Stimulated activated naive B cell treated with anti-CD40 and anti-IgM and Interleukin-4, amounts not matched to agents 10 μg/mL and 1 μg/mL and 100 μg/mL, for 72 hours (primary cell): Measurements from ENCODE around the gene EPHA4.
"Not testable (repeated sequence)": the region's sequence is repeated elsewhere in the genome, so short reads cannot be mapped to it uniquely, and the experiment has no call there.

Source experiments
- ATAC-seq, 2 donors: fragments of 150-1000 bp; cut with Tn5 transposase; replicated peaks; 2 replicates each; pipeline ENCODE4 v1.10.0; 2021; ENCODE audit warnings: moderate library complexity in 1 of 2
- DNase-seq: peaks from one replicate; pipeline ENCODE4 v3.0.0; 2021
- H3K27ac Mint-ChIP-seq: one replicate; pipeline ENCODE4 v1.8.0; 2022; ENCODE audit warnings: mild to moderate bottlenecking, mixed read lengths
- H3K27me3 Mint-ChIP-seq, 2 donors: one replicate each; pipeline ENCODE4 v1.8.0; 2022; ENCODE audit warnings: mixed read lengths in 2 of 2
- H3K36me3 Mint-ChIP-seq, 2 donors: one replicate each; pipeline ENCODE4 v1.8.0; 2022; ENCODE audit warnings: mixed read lengths in 2 of 2, mild to moderate bottlenecking in 1 of 2
- H3K4me1 Mint-ChIP-seq, 2 donors: one replicate each; pipeline ENCODE4 v1.8.0; 2022; ENCODE audit warnings: mixed read lengths in 2 of 2, mild to moderate bottlenecking in 1 of 2
- H3K4me3 Mint-ChIP-seq, 2 donors: one replicate each; pipeline ENCODE4 v1.8.0; 2022; ENCODE audit warnings: mild to moderate bottlenecking in 2 of 2, mixed read lengths in 2 of 2, moderate library complexity in 1 of 2
- H3K9me3 Mint-ChIP-seq, 2 donors: one replicate each; pipeline ENCODE4 v1.8.0; 2022; ENCODE audit warnings: mixed read lengths in 2 of 2, mild to moderate bottlenecking in 1 of 2

Gene EPHA4

DNA sequence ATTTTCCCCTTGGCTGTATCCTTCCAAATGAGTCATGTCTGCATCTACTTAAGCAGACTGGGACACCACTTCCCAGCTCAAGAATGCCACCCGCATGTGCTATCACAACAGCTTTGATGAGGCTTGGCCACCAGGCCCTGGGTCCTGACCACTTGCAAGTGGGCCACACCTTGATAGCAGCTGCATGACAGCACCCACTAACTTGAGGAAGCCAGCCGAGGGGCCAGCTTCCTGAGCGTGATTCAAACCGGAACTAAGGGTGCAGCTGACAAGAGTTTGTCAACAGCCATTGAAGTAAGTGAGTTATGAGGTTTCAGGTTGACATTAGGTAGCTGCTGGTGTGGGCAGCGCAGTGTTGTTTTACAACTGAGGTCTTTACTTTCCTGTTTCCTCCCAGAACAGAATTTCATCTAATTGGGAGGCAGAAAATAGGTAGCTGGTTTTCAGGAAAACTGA lies 54.4 kb downstream of the EPHA4 start:
- Mint-ChIP-seq H3K27me3 (no peaks in the 10 kb centered on the region), H3K36me3 (no peaks in the 10 kb centered on the region), H3K9me3 (peaks cover 3 to 4% of the 10 kb centered on the region in 2 donors), H3K4me3 (no peak overlapping the region), H3K4me1 (peaks cover 5 to 14% of the 10 kb centered on the region in 2 donors), H3K27ac (no peak overlapping the region)
- ATAC-seq (peak; percentile 88 to 93), DNase-seq (peak; percentile 58)

- ATAC-seq (no peak), DNase-seq (no peak)
- no peak overlapping the region for H3K27ac Mint-ChIP-seq
- no peak overlapping the region for H3K4me3 Mint-ChIP-seq
- peaks cover 4 to 5% of the 10 kb centered on the region in 2 donors for H3K9me3 Mint-ChIP-seq
- no peaks in the 10 kb centered on the region for H3K27me3 Mint-ChIP-seq
- H3K36me3 Mint-ChIP-seq: no peaks in the 10 kb centered on the region
- H3K4me1 Mint-ChIP-seq: peaks cover 10 to 17% of the 10 kb centered on the region in 2 donors
Observed at GRCh38 chr2:221517146-221517695, 54.9 kb downstream of the EPHA4 start.

DNA sequence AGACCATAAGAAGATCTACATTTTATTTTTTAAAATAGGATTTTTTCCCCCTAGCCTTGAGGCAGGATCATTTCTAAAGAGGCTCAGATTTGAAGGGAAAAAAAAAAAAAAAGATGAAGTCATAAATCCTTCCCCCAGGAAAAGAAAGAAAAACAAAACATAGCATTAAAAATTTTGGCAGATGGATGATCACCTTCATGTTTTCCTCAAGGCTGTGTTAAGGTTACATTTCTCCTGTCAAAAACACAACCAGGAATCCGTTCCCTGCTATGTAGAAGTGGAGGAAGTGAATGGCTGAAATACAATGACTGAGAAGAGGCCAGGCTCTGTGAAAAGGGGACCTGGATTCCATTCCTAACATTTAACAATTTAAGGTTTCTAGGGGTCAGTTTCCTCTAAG lies 56.2 kb downstream of the EPHA4 start:
- Mint-ChIP-seq H3K27ac (no peak overlapping the region), H3K36me3 (peaks cover 4 to 5% of the 10 kb centered on the region in 2 donors), H3K4me1 (peaks cover 10 to 16% of the 10 kb centered on the region in 2 donors), H3K9me3 (peaks cover 4 to 5% of the 10 kb centered on the region in 2 donors), H3K27me3 (no peaks in the 10 kb centered on the region), H3K4me3 (no peak overlapping the region)
- ATAC-seq (no peak), DNase-seq (no peak)

DNA sequence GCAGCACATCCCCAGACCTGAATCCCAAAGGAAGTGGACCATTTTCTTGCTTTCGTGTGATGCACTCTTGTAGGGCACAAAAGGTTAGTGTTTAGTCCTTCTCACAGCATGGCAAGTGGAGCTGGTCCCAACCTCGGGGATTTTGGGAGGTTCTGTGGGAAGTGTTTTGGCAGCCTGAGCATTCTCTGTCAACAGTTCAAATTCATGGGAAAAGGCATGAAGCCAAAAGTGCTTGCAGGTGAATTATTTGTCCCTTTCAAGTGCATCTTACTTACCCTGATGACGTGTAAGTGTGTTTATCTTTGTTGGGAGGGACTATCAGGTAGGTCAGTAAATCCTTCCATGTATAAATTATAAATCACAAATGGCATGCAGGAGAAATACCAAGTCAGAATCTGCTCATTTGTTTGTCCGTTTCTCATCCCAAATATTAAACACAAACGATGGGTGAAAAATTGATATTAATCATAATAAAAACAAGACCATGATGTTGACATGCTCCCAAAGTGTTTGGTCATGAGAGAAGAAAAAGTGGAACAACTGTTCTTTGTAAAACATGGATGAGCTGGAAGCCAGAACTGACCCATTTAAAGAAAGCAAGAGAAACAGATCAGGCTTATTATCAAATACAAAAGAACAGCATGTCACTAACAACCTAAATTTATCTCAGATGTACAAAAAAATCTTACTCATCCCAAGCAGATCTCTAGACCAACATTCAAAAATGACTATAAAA lies 57.6 kb downstream of the EPHA4 start:
- Mint-ChIP-seq H3K9me3 (peaks cover 4 to 6% of the 10 kb centered on the region in 2 donors), H3K4me3 (no peak overlapping the region), H3K4me1 (peaks cover 9 to 10% of the 10 kb centered on the region in 2 donors), H3K27ac (no peak overlapping the region), H3K36me3 (peaks cover 4 to 5% of the 10 kb centered on the region in 2 donors), H3K27me3 (no peaks in the 10 kb centered on the region)
- DNase-seq (no peak), ATAC-seq (no peak)

- H3K9me3 Mint-ChIP-seq: peaks cover 4 to 6% of the 10 kb centered on the region in 2 donors
Observed at GRCh38 chr2:221513232-221513631, 58.9 kb downstream of the EPHA4 start.

DNA sequence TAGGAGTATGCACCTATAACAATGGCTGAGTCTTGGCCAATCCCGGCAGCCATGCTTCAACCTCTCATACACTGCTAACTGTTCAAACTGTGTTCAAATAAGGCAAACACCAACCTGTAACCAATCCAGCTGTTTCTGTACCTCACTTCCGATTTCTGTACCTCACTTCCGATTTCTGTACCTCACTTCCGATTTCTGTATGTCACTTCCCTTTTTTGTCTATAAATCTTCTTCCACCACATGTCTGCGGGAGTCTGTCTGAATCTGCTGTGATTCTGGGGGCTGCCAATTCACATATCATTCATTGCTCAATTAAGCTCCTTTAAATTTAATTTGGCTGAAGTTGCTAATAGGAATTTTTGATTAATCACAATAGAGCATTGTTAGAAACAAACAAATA lies 60.8 kb downstream of the EPHA4 start:
- not testable (repeated sequence) for DNase-seq, H3K27me3 Mint-ChIP-seq, H3K4me3 Mint-ChIP-seq, H3K9me3 Mint-ChIP-seq, H3K36me3 Mint-ChIP-seq
- Mint-ChIP-seq H3K4me1 (peaks cover 9 to 10% of the 10 kb centered on the region in 2 donors), H3K27ac (peak overlapping the region; percentile 11)
- ATAC-seq: peak in 1 of 2 donors; percentile 43

More at GRCh38 chr2:221513232-221513631, 58.9 kb downstream of the EPHA4 start:
- peaks cover 9 to 10% of the 10 kb centered on the region in 2 donors for H3K4me1 Mint-ChIP-seq
- peaks cover 4 to 5% of the 10 kb centered on the region in 2 donors for H3K36me3 Mint-ChIP-seq
- DNase-seq (no peak), ATAC-seq (no peak)
- no peak overlapping the region for H3K27ac Mint-ChIP-seq
- no peaks in the 10 kb centered on the region for H3K27me3 Mint-ChIP-seq
- H3K4me3 Mint-ChIP-seq: no peak overlapping the region

DNA sequence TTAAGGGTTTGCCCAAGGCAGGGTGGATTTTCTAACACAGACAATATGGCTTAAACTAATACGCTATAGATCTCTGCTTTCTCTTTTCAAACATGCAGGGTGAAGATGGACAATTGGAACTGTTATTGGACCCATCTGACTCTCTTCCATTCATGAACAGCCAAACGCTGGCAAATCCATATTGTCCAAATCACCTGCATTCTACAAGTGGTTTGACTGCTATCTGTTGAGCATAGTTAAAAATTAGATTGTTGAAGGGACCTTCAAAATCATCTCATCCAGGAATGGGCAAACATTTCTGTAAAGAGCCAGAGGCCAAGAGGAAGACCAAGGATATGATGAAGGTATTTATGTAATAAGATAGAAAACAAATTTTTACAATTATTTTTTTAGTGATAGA lies 65.6 kb downstream of the EPHA4 start:
- Mint-ChIP-seq H3K27ac (no peak overlapping the region), H3K4me1 (peaks cover 8 to 10% of the 10 kb centered on the region in 2 donors), H3K27me3 (no peaks in the 10 kb centered on the region), H3K36me3 (peaks cover 3 to 4% of the 10 kb centered on the region in 2 donors), H3K4me3 (no peak overlapping the region), H3K9me3 (peaks cover 4% of the 10 kb centered on the region in 2 donors)
- no peak for ATAC-seq
- no peak for DNase-seq

DNA sequence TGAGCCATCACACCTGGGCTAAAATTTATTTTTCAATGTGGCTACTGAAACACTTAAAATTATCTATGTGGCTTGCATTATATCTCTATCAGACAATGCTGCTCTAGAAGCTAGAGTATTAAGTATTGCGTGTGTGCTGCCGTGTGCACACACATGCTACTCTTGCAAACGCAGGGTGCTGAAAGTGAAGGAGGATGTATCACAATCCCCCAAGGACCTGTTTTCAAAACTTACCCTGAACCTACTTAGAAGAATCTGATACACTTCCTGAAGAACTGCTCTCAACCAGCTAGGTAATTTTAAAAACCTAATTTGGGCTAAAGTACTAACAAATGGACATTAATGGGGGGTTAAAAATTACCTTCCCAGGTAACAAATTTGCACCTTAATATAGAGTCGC lies 66.5 kb downstream of the EPHA4 start:
- peaks cover 7 to 9% of the 10 kb centered on the region in 2 donors for H3K4me1 Mint-ChIP-seq
- H3K27ac Mint-ChIP-seq: no peak overlapping the region
- H3K4me3 Mint-ChIP-seq: no peak overlapping the region
- peaks cover 0 to 2% of the 10 kb centered on the region in 2 donors for H3K9me3 Mint-ChIP-seq
- ATAC-seq (peak in 1 of 2 donors; percentile 38), DNase-seq (no peak)
- no peaks in the 10 kb centered on the region for H3K36me3 Mint-ChIP-seq
- no peaks in the 10 kb centered on the region for H3K27me3 Mint-ChIP-seq

- no peak for ATAC-seq
- Mint-ChIP-seq H3K4me3 (no peak overlapping the region), H3K27ac (no peak overlapping the region), H3K9me3 (peaks cover 0 to 2% of the 10 kb centered on the region in 2 donors), H3K27me3 (no peaks in the 10 kb centered on the region), H3K4me1 (peaks cover 8 to 13% of the 10 kb centered on the region in 2 donors), H3K36me3 (no peaks in the 10 kb centered on the region)
- DNase-seq: no peak
Observed at GRCh38 chr2:221504905-221505304, 67.2 kb downstream of the EPHA4 start.

- Mint-ChIP-seq H3K4me1 (peaks cover 8 to 13% of the 10 kb centered on the region in 2 donors), H3K27ac (no peak overlapping the region), H3K36me3 (no peaks in the 10 kb centered on the region), H3K4me3 (peak overlapping the region; percentile 14 to 29), H3K27me3 (no peaks in the 10 kb centered on the region), H3K9me3 (peaks cover 0 to 2% of the 10 kb centered on the region in 2 donors)
- no peak for DNase-seq
- ATAC-seq: peak; percentile 73
Observed at GRCh38 chr2:221503965-221504364, 68.1 kb downstream of the EPHA4 start.

DNA sequence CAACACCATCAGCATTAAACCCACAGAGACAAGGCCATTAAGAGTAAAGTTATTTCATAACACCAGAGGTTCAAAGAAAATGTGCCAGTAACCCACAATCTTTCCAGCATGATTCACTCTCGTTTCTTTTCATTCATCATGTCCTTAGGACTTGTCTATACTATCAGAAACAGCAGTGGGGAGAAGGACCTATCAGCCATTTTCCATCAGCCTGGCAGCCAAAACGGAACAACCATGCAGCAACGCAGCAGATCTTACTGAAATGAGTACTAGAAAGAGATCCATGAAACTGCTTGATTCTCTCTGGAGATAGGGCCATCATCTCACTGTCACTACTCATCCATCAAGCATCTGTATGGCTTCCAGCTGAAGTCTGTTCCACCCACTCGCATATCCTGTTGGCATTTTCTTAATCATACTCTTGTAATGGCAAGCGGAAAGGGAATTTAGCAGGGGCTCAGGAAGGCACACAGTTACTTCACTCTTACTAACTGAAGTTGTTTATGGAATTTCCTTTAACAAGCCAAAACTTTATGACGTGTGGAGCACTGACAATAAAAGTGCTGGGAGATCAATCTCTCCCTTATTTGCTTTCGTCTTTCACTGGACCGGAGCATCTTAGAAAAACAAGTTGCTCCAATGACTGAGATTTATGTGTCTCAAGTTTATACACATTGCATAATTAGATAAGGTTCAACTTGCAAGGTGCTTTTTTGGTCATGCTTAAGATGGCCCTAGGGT lies 69.7 kb downstream of the EPHA4 start:
- no peak for DNase-seq
- Mint-ChIP-seq H3K36me3 (no peaks in the 10 kb centered on the region), H3K4me3 (no peak overlapping the region), H3K27ac (no peak overlapping the region), H3K27me3 (no peaks in the 10 kb centered on the region), H3K9me3 (peaks cover 0 to 2% of the 10 kb centered on the region in 2 donors), H3K4me1 (peaks cover 15 to 22% of the 10 kb centered on the region in 2 donors)
- ATAC-seq: no peak

DNA sequence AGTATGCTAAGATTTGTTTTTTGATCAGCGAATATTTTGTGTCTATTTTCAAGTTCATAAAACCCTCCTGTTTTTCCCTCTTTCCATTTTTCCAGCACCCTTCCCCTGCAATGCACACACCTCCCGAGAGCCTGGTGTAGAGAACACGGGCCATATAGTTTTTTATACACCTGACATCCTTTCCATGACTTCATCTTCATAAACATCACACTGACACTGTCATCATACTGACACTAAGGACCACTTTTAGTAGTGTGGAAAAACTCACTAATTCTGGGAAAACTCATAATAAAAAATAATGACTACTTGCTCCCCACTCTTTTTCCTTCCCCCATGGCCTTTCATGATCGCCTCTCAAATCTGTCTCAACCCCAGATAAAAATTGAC lies 70.2 kb downstream of the EPHA4 start:
- Mint-ChIP-seq H3K27me3 (no peaks in the 10 kb centered on the region), H3K36me3 (no peaks in the 10 kb centered on the region), H3K9me3 (peaks cover 0 to 2% of the 10 kb centered on the region in 2 donors), H3K4me1 (peaks cover 15 to 26% of the 10 kb centered on the region in 2 donors), H3K4me3 (no peak overlapping the region), H3K27ac (no peak overlapping the region)
- ATAC-seq: no peak
- DNase-seq: no peak

DNA sequence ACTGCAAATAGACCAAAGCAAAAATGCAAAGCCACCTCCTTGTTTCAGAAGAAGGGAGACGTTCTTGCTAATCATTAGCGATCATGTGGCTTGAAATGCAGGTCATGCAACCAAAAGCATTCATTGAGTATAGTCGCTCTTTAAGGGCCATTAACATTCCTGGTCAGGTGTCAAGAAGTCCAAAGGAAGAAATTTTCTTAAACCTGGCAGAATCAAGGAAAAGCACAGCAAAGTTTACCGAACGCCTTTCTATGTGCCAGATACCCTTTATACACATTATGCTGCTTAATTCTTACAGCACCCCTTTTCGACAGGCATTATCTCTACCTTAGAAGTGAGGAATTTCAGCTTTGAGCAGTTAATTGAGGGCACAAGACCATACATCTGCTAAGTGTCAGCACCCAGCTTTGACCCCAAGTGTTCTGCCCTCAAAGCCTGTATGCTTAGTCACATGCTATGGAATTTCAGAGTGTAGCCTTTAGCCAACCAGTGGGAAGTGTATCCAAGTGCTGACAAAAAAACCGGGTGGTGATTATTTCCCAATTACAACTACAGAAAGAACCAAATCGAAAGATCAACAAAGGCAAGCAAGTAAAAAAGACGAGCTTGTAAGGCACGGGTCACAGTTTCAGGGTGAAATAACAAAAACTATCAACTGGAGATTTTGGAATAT lies 70.8 kb downstream of the EPHA4 start:
- ATAC-seq (no peak), DNase-seq (no peak)
- Mint-ChIP-seq H3K27ac (no peak overlapping the region), H3K4me3 (no peak overlapping the region), H3K36me3 (no peaks in the 10 kb centered on the region), H3K27me3 (no peaks in the 10 kb centered on the region), H3K4me1 (peaks cover 16 to 28% of the 10 kb centered on the region in 2 donors), H3K9me3 (peaks cover 0 to 2% of the 10 kb centered on the region in 2 donors)
